HepG2 (cell line): Measurements from ENCODE around the gene TSKU. TPM values are rescaled to one million over a fixed set of nuclear protein-coding genes. Genes with fewer than 3 reads are reported as not detected.
A peak's percentile ranks its signal among the peaks of the same experiment; 100 is the strongest.

Experiments used
- AGO2 ChIP-seq: fragments of 200-400 bp; formaldehyde crosslinking; optimal IDR thresholded peaks from 2 replicates; pipeline ENCODE3; 2017; ENCODE audit warnings: mild to moderate bottlenecking, low read depth, low read length, moderate library complexity
- BCL6 ChIP-seq: IDR thresholded peaks from 2 replicates; pipeline ENCODE4 v1.6.1; 2016; ENCODE audit warnings: missing genetic modification reagents, missing compliant biosample characterization
- ERF ChIP-seq: IDR thresholded peaks from 2 replicates; pipeline ENCODE4 v1.6.1; 2018; ENCODE audit warnings: missing biosample characterization, missing genetic modification reagents
- GTF3A ChIP-seq: sonication (generic); formaldehyde crosslinking; conservative IDR thresholded peaks from 2 replicates; pipeline ENCODE4 v1.4.0; 2020; ENCODE audit warnings: mild to moderate bottlenecking, missing genetic modification reagents
- HINFP ChIP-seq: sonication (generic); formaldehyde crosslinking; IDR thresholded peaks from 2 replicates; pipeline ENCODE4 v1.4.0; 2020; ENCODE audit warnings: low read depth, mild to moderate bottlenecking, missing genetic modification reagents
- HMGA1 ChIP-seq: sonication (generic); formaldehyde crosslinking; conservative IDR thresholded peaks from 2 replicates; pipeline ENCODE4 v1.4.0; 2020; ENCODE audit warnings: missing genetic modification reagents
- HNRNPLL ChIP-seq: fragments of 200-400 bp; formaldehyde crosslinking; IDR thresholded peaks from 2 replicates; pipeline ENCODE4 v1.6.1; 2017; ENCODE audit warnings: mild to moderate bottlenecking, low read depth, low read length; ENCODE audit not compliant: poor library complexity, severe bottlenecking
- MAZ ChIP-seq, 2 experiments: sonication (generic) in 1 of 2; formaldehyde crosslinking in 1 of 2; IDR thresholded peaks; 2 replicates each; pipeline versions ENCODE4 v1.5.0 to v1.6.1; 2012 to 2020; ENCODE audit warnings: low read depth in 2 of 2, mild to moderate bottlenecking in 2 of 2, borderline replicate concordance in 1 of 2, improper control_type of control experiment in 1 of 2, low read length in 1 of 2, missing genetic modification reagents in 1 of 2, moderate library complexity in 1 of 2
- MIXL1 ChIP-seq: IDR thresholded peaks from 2 replicates; pipeline ENCODE4 v1.6.1; 2016
- NFKB2 ChIP-seq: sonication (generic); formaldehyde crosslinking; IDR thresholded peaks from 2 replicates; pipeline ENCODE4 v1.4.0; 2020; ENCODE audit warnings: missing genetic modification reagents, borderline replicate concordance
- NFYB ChIP-seq: sonication (generic); formaldehyde crosslinking; IDR thresholded peaks from 2 replicates; pipeline ENCODE4 v1.4.0; 2020; ENCODE audit warnings: missing genetic modification reagents
- NR2F6 ChIP-seq, 2 experiments: IDR thresholded peaks; 2 replicates each; pipeline ENCODE4 v1.6.1; 2016; ENCODE audit warnings: antibody characterized with exemption in 1 of 2, mild to moderate bottlenecking in 1 of 2
- POLR2AphosphoS5 ChIP-seq: IDR thresholded peaks from 2 replicates; pipeline ENCODE4 v1.6.1; 2012; ENCODE audit warnings: low read depth, low read length
- PRDM15 ChIP-seq: sonication (generic); formaldehyde crosslinking; IDR thresholded peaks from 2 replicates; pipeline ENCODE4 v1.4.0; 2020; ENCODE audit warnings: missing genetic modification reagents
- RXRA ChIP-seq: sonication (generic); formaldehyde crosslinking; IDR thresholded peaks from 2 replicates; pipeline ENCODE4 v1.5.1; 2020; ENCODE audit warnings: missing genetic modification reagents
- STAG1 ChIP-seq: sonication (generic); formaldehyde crosslinking; IDR thresholded peaks from 2 replicates; pipeline ENCODE4 v1.4.0; 2020; ENCODE audit warnings: missing genetic modification reagents
- TARDBP ChIP-seq: sonication (generic); formaldehyde crosslinking; IDR thresholded peaks from 2 replicates; pipeline ENCODE4 v1.8.0; 2022; ENCODE audit warnings: mild to moderate bottlenecking, missing genetic modification reagents
- TP53 ChIP-seq: sonication (generic); formaldehyde crosslinking; conservative IDR thresholded peaks from 2 replicates; pipeline ENCODE4 v1.4.0; 2020; ENCODE audit warnings: missing genetic modification reagents
- ZFX ChIP-seq: sonication (generic); formaldehyde crosslinking; IDR thresholded peaks from 2 replicates; pipeline ENCODE4 v1.4.0; 2020; ENCODE audit warnings: mild to moderate bottlenecking, low read depth, missing genetic modification reagents, moderate library complexity
- ZMYM2 ChIP-seq: sonication (generic); formaldehyde crosslinking; IDR thresholded peaks from 2 replicates; pipeline ENCODE4 v1.8.0; 2022; ENCODE audit warnings: mild to moderate bottlenecking, missing genetic modification reagents
- ZNF235 ChIP-seq: sonication (generic); formaldehyde crosslinking; IDR thresholded peaks from 2 replicates; pipeline ENCODE4 v1.8.1; 2023; ENCODE audit warnings: mild to moderate bottlenecking, missing genetic modification reagents, borderline replicate concordance
- ZNF773 ChIP-seq: sonication (generic); formaldehyde crosslinking; IDR thresholded peaks from 2 replicates; pipeline ENCODE4 v1.4.0; 2020; ENCODE audit warnings: missing genetic modification reagents, borderline replicate concordance
- polyA plus RNA-seq, 8 experiments: library from polyadenylated mRNA; depleted of rRNA in 3 of 8; stranded (reverse) in 7 of 8; unstranded in 1 of 8; fragments of >200 nt; fragmentation: Illumina TruSeq in 4 of 8; extraction: Trizol in 4 of 8; gene quantifications; 2 replicates each; pipeline versions ENCODE4 v1.2.1 to v1.2.3, GENCODE V29; 2011 to 2016; ENCODE audit warnings: low read depth in 4 of 8, missing spikeins in 1 of 8, mixed read lengths in 1 of 8; ENCODE audit not compliant: insufficient read depth in 1 of 8
- total RNA-seq, 5 experiments: library from RNA; depleted of rRNA; stranded (reverse); fragments of >200 nt; fragmentation: Illumina TruSeq; extraction: Trizol; gene quantifications; 2 replicates each; pipeline ENCODE4 v1.2.3, GENCODE V29; 2016; ENCODE audit warnings: low read depth in 1 of 5
- TF ChIP-seq, protein P1 (sequence below): sonication (generic); formaldehyde crosslinking; IDR thresholded peaks from 2 replicates; pipeline ENCODE4 v1.4.0; 2020; ENCODE audit warnings: missing genetic modification reagents

The TSKU gene
- total and polyA plus RNA-seq, 2 of the 13 experiments (the other 11 are each of a cell fraction or from before 2014, with no cell fraction given) = 20.3 to 21.4 TPM

DNA sequence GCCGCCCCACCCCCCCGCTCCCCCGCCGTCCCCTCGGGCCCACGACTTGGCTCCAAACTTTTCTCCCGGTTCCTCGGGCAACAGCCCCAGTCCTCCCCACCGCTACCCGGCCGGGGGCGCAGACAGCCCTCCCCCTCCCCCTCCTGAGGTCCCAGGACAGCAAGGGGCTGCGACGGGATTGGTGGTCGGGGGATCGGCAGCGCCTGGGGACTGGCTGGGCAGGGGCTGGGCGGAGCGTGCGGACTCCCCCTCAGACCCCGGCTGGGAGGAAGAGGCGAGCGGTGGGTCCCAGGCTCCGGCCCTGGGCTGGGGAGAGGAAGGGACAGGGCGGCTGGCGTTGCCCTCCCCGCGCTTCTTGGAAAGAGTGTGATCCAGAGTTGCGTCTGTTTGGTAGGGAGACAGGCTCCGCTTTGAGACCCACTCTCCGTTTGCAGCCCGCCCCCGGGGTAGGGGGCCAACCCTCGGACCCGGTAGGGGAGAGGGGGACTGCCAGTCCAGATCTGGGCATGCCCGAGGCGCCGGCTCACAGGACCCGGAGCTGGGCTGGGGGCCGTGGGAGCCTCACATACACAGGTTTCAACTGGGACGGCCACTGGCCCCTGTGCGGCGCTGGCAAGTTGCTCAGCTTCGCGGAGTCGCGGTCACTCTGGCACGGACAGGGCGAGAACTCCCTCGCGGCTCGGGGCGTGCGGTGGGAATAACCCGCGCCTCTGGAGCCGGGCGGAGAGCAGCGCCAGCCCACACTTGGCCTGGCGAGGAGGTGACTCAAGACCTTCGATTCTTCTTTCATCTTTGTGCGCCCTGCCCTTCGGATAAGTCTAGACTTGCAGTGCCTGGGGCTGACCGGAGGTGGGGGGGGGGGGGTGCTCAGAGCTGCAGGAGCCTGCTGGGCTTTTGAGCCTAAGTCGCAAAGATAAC is 999 bp downstream of the TSKU start (continued):
- 0 out of 2 replicates have a peak, but pooled peaks have one; percentile 27 for TF ChIP-seq PRDM15 (CRISPR knock-in tag)
- TF ChIP-seq HNRNPLL = peak; percentile 75
- peak; percentile 13; the same call in 1 of the 2 replicates for TF ChIP-seq ZFX (CRISPR knock-in tag)
- TF ChIP-seq AGO2 = peak; percentile 56
- TF ChIP-seq MIXL1 (CRISPR knock-in tag) = no peak
- no peak; the same call in 1 of the 2 replicates for TF ChIP-seq ZNF773
- 0 out of 2 replicates have a peak, but pooled peaks have one; percentile 50 for TF ChIP-seq TARDBP (CRISPR knock-in tag)
- peak; percentile 3; the same call in 1 of the 2 replicates for TF ChIP-seq STAG1
- TF ChIP-seq HINFP (CRISPR knock-in tag) = peak; percentile 24; the same call in 1 of the 2 replicates
- TF ChIP-seq, protein P1, sequence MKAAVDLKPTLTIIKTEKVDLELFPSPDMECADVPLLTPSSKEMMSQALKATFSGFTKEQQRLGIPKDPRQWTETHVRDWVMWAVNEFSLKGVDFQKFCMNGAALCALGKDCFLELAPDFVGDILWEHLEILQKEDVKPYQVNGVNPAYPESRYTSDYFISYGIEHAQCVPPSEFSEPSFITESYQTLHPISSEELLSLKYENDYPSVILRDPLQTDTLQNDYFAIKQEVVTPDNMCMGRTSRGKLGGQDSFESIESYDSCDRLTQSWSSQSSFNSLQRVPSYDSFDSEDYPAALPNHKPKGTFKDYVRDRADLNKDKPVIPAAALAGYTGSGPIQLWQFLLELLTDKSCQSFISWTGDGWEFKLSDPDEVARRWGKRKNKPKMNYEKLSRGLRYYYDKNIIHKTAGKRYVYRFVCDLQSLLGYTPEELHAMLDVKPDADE = no peak
- TF ChIP-seq HMGA1 (CRISPR knock-in tag) = no peak
- peak; percentile 75 for TF ChIP-seq NFYB
- TF ChIP-seq TP53 (CRISPR knock-in tag) = no peak
- TF ChIP-seq MAZ (IDR thresholded peaks at IDR 0.05; ENCODE audit: borderline replicate concordance, low read depth, low read length) = no peak
- no peak for TF ChIP-seq MAZ (CRISPR knock-in tag; IDR thresholded peaks at IDR 0.05; ENCODE audit: low read depth)
- 0 out of 2 replicates have a peak, but pooled peaks have one; percentile 55 for TF ChIP-seq GTF3A
- TF ChIP-seq RXRA (CRISPR knock-in tag) = peak; percentile 40; the same call in 1 of the 2 replicates
- TF ChIP-seq NR2F6 (IDR thresholded peaks at IDR 0.05) = no peak
- 0 out of 2 replicates have a peak, but pooled peaks have one; percentile 8 for TF ChIP-seq NR2F6 (CRISPR knock-in tag; IDR thresholded peaks at IDR 0.05)
- TF ChIP-seq POLR2AphosphoS5 = peak; percentile 62
- TF ChIP-seq ZMYM2 (CRISPR knock-in tag) = no peak
- TF ChIP-seq ZNF235 (CRISPR knock-in tag) = no peak
- TF ChIP-seq NFKB2 = peak; percentile 36; the same call in 1 of the 2 replicates
- TF ChIP-seq ERF (CRISPR knock-in tag) = no peak; the same call in 1 of the 2 replicates
- no peak for TF ChIP-seq BCL6 (CRISPR knock-in tag)
